PC-9 (cell line): ENCODE data around the gene ELK3. TPM values are rescaled to one million over a fixed set of nuclear protein-coding genes. Genes with fewer than 3 reads are reported as not detected.

Source experiments
- BruUV-seq: library from RNA; stranded (reverse); fragments of 400-500 nt; replicated peaks from 2 replicates; lab custom pipeline; 2021; lab: Mats Ljungman, UMichigan
- CTCF ChIA-PET: fragments of 300-600 bp; sonication (Branson Sonifier 250); formaldehyde crosslinking; loops from one replicate; lab custom pipeline; 2022; ENCODE audit warnings: antibody characterized with exemption; lab: Charles Lee
- POLR2A ChIA-PET: fragments of 300-600 bp; sonication (Branson Sonifier 250); formaldehyde crosslinking; loops from one replicate; lab custom pipeline; 2022; ENCODE audit warnings: antibody characterized with exemption; ENCODE audit not compliant: unreplicated experiment; lab: Charles Lee
- DNase-seq, 2 experiments: peaks; one replicate each; pipeline versions ENCODE4 v3.0.0 to v3.0.0-alpha.2; 2015 to 2022; ENCODE audit warnings: mixed read lengths in 1 of 2
- H2AFZ ChIP-seq: fragments of 200-600 bp; sonication (generic); 2 replicates; pipeline ENCODE4 v1.8.1; 2017; ENCODE audit warnings: antibody characterized with exemption
- H3F3A ChIP-seq: fragments of 200-600 bp; sonication (generic); 2 replicates; pipeline ENCODE4 v1.8.1; 2017; ENCODE audit warnings: antibody characterized with exemption, mild to moderate bottlenecking, low read depth; ENCODE audit not compliant: insufficient read depth
- H3K27ac ChIP-seq: fragments of 200-600 bp; sonication (generic); 2 replicates; pipeline ENCODE4 v1.6.1; 2016; ENCODE audit warnings: mixed run types
- H3K27me3 ChIP-seq: fragments of 200-600 bp; sonication (generic); 2 replicates; pipeline ENCODE4 v1.6.1; 2016; ENCODE audit warnings: low read depth, mixed run types; ENCODE audit not compliant: insufficient read depth
- H3K36me3 ChIP-seq: fragments of 200-600 bp; sonication (generic); 2 replicates; pipeline ENCODE4 v1.6.1; 2016; ENCODE audit warnings: low read depth, mixed run types
- H3K4me1 ChIP-seq: fragments of 200-600 bp; sonication (generic); replicated peaks from 2 replicates; pipeline ENCODE4 v1.6.1; 2016; ENCODE audit warnings: mixed run types; ENCODE audit not compliant: insufficient read depth
- H3K4me2 ChIP-seq: fragments of 200-600 bp; sonication (generic); 2 replicates; pipeline ENCODE4 v1.6.1; 2017; ENCODE audit warnings: mixed run types
- H3K4me3 ChIP-seq: fragments of 200-600 bp; sonication (generic); 2 replicates; pipeline ENCODE4 v1.6.1; 2016; ENCODE audit warnings: mixed run types
- H3K79me2 ChIP-seq: fragments of 200-600 bp; sonication (generic); 2 replicates; pipeline ENCODE4 v1.6.1; 2017; ENCODE audit warnings: low read depth, mixed run types
- H3K9me2 ChIP-seq: fragments of 200-600 bp; sonication (generic); 2 replicates; pipeline ENCODE4 v1.8.1; 2017; ENCODE audit warnings: mild to moderate bottlenecking; ENCODE audit not compliant: insufficient read depth
- H3K9me3 ChIP-seq: fragments of 200-600 bp; sonication (generic); 2 replicates; pipeline ENCODE4 v1.8.1; 2016; ENCODE audit warnings: low read depth; ENCODE audit not compliant: insufficient read depth
- H4K20me1 ChIP-seq: fragments of 200-600 bp; sonication (generic); 2 replicates; pipeline ENCODE4 v1.8.1; 2017; ENCODE audit not compliant: insufficient read depth
- EZH2 ChIP-seq: fragments of 200-600 bp; sonication (generic); IDR thresholded peaks from 2 replicates; pipeline ENCODE4 v1.8.0; 2017; ENCODE audit warnings: antibody characterized with exemption, low read depth
- intact Hi-C: fragments of 100-400 bp; cut with micrococcal nuclease; formaldehyde crosslinking; loops from one replicate; pipeline ENCODE4 v1.10.0; 2022; ENCODE audit not compliant: unreplicated experiment
- total RNA-seq: library from RNA; stranded (reverse); gene quantifications from 2 replicates; pipeline ENCODE4 v1.2.3, GENCODE V29; 2021
- TF ChIP-seq, protein P1 (sequence below): fragments of 200-600 bp; sonication (generic); conservative IDR thresholded peaks from 2 replicates; pipeline ENCODE4 v1.6.1; 2017; ENCODE audit warnings: mixed run types, antibody characterized with exemption, mild to moderate bottlenecking, moderate library complexity

ELK3 gene
- total RNA-seq, 1 experiment from 2014 or later = 52.3 TPM

DNA sequence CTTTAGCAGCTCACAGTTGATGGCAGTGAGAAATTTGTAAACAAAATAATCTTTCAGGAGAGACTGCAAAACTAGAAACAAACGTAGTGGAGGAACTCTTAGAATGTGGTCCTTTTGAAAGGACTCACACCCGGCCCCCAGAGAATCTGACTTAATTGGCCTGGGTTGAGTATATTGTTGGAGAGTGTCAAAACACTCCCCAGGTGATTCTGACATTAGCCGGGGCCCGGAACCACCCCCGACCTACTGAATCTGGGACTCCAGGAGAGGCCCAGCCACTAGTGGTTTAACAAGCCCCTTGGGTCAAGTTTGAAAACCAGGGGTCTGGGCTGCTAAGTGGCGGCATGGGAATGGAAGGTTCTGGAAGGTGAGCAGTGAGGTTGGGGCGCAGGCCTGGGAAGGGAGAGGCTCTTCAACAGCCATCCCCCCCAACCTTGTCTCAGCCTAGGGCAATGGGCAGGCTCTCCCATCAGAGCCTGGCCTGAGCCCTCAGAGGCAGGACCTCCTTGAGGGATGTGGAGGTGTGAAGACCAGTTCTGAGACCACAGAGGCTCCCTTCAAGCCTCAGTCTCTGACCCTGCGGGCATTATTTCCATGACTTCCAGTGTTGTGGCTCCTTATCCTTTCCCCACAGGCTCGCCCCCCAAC is 1.1 kb upstream of the ELK3 start:
- H3K4me1 ChIP-seq = peaks cover 20% of the 10 kb centered on the region
- peak overlapping the region; percentile 93 for H3K27ac ChIP-seq
- intact Hi-C loops = loop anchor here (10.0 kb wide), 1 partner anchor 388 kb away; no protein-coding TSS in a partner anchor
- no peaks in the 10 kb centered on the region for H3K27me3 ChIP-seq
- H3K36me3 ChIP-seq = no peaks in the 10 kb centered on the region
- H4K20me1 ChIP-seq = no peaks in the 10 kb centered on the region
- TF ChIP-seq, protein P1, sequence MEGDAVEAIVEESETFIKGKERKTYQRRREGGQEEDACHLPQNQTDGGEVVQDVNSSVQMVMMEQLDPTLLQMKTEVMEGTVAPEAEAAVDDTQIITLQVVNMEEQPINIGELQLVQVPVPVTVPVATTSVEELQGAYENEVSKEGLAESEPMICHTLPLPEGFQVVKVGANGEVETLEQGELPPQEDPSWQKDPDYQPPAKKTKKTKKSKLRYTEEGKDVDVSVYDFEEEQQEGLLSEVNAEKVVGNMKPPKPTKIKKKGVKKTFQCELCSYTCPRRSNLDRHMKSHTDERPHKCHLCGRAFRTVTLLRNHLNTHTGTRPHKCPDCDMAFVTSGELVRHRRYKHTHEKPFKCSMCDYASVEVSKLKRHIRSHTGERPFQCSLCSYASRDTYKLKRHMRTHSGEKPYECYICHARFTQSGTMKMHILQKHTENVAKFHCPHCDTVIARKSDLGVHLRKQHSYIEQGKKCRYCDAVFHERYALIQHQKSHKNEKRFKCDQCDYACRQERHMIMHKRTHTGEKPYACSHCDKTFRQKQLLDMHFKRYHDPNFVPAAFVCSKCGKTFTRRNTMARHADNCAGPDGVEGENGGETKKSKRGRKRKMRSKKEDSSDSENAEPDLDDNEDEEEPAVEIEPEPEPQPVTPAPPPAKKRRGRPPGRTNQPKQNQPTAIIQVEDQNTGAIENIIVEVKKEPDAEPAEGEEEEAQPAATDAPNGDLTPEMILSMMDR = no peak
- TF ChIP-seq EZH2 = no peak
- H3K4me3 ChIP-seq = peak overlapping the region; percentile 89
- peaks cover 39% of the 10 kb centered on the region for H3K79me2 ChIP-seq
- ChIA-PET POLR2A (no interaction called here), CTCF (no interaction called here)
- TSS peak; percentile 38 for BruUV-seq
- H3K9me3 ChIP-seq = no peaks in the 10 kb centered on the region
- H3K4me2 ChIP-seq = peak overlapping the region; percentile 80
- peak overlapping the region; percentile 96; the same call in 1 of the 2 replicates for H2AFZ ChIP-seq
- H3K9me2 ChIP-seq = no peaks in the 10 kb centered on the region
- H3F3A ChIP-seq = peaks cover 48% of the 10 kb centered on the region
- DNase-seq = no peak

DNA sequence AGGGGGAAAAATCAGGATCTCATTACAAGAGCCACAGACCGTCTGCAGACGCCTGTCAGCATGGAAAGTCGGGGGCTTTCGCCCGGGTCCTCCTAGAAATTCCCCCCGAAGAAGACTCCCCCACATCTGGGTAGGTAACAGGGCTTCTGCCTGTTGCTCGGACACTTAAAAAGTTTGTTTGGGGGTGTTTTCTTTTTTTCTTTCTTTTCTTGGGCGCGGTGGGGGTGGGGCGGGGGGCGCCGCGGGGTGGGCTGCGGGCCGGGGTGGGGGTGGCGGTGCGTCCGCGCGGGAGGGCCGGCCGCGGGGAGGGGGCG is 358 bp downstream of the ELK3 start:
- Histone ChIP-seq H3K4me1 (peaks cover 28% of the 10 kb centered on the region), H3K79me2 (peaks cover 52% of the 10 kb centered on the region), H3F3A (peaks cover 62% of the 10 kb centered on the region), H3K27ac (peak overlapping the region; percentile 93), H3K4me3 (peak overlapping the region; percentile 89; the same call in 1 of the 2 replicates), H3K36me3 (peaks cover 10% of the 10 kb centered on the region; the same call in 1 of the 2 replicates), H3K9me3 (no peaks in the 10 kb centered on the region), H2AFZ (no peak overlapping the region), H3K4me2 (peak overlapping the region; percentile 70), H3K9me2 (no peaks in the 10 kb centered on the region), H4K20me1 (no peaks in the 10 kb centered on the region), H3K27me3 (no peaks in the 10 kb centered on the region)
- POLR2A ChIA-PET = no interaction called here
- intact Hi-C loops = loop anchor here (10.0 kb wide), 1 partner anchor 390 kb away; no protein-coding TSS in a partner anchor
- no TSS peak for BruUV-seq
- CTCF ChIA-PET = no interaction called here
- TF ChIP-seq, protein P1 = no peak
- TF ChIP-seq EZH2 = no peak
- DNase-seq = no peak

DNA sequence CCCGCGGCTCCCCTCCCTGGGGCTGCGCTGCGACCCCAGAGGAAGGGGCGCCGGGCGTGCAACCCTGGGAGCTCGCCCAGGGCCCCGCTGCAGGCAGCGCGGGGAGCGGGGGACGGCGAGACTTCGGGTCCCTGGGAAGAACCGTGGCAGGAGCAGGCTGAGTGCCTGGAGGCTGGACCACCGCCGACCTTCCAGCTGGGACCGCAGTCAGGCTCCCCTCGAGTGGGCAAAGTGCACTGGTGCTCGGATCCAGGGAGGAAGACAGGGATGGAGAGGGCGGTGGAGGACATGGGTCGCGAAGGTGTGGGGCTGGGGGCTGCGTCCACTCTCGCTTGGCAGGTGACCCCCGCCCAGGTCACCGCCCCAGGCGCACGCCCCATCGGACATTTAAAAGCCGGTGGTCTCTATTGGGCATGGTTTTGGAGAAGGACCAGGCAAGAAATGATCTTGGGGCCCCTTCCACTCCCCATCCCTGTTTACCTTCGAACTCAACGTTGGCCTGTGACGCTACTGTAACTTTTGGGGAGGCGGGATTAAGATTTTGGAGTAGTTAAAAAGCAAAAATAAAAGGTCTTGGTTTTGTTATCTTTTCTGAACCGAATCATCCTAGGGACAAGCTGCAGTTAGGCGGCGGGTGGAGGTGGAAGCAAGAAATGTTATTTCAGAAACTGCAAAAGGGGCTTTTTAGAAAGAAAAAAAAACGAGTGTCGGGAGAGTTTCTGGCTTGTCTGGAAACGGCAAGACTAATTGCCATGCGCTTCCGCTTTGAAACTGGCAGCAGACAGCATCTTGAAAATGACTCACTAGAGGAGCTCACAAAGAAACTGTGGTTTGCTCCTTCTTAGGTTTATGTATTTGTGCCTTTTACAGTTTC is 1.0 kb downstream of the ELK3 start:
- Histone ChIP-seq H3K36me3 (peaks cover 14% of the 10 kb centered on the region; the same call in 1 of the 2 replicates), H3K27ac (peak overlapping the region; percentile 99), H4K20me1 (no peaks in the 10 kb centered on the region), H3K4me2 (peak overlapping the region; percentile 99), H3K4me3 (peak overlapping the region; percentile 100), H3K27me3 (no peaks in the 10 kb centered on the region), H2AFZ (peak overlapping the region; percentile 68; the same call in 1 of the 2 replicates), H3F3A (peaks cover 68% of the 10 kb centered on the region), H3K9me3 (no peaks in the 10 kb centered on the region), H3K79me2 (peaks cover 59% of the 10 kb centered on the region), H3K9me2 (no peaks in the 10 kb centered on the region), H3K4me1 (peaks cover 28% of the 10 kb centered on the region)
- ChIA-PET CTCF (no interaction called here), POLR2A (interaction anchor here (0.5 to 0.6 kb wide), 3 partner anchors 20 to 42 kb away, joined by 3 to 19 read pairs (median 14); no protein-coding TSS in a partner anchor)
- peak; percentile 55 to 83 for DNase-seq
- intact Hi-C loops = loop anchor here (5.0 to 10.0 kb wide), 2 partner anchors 292 to 390 kb away; partner anchors contain the start of gene CFAP54
- TF ChIP-seq EZH2 = no peak
- TF ChIP-seq, protein P1 = no peak
- BruUV-seq = TSS peak; percentile 48
